Mammary epithelial cell (primary cell): Measurements from ENCODE around the gene TJP2.

ENCODE experiments used
- EZH2 ChIP-seq: IDR thresholded peaks from 2 replicates; pipeline ENCODE4 v1.6.1; 2012; ENCODE audit warnings: low read length, inconsistent platforms, borderline replicate concordance
- TF ChIP-seq, protein P1 (sequence below), 2 donors: IDR thresholded peaks in 1 of 2; conservative IDR thresholded peaks in 1 of 2; 2 replicates each; pipeline ENCODE4 v1.5.1; 2011 to 2012; ENCODE audit warnings: inconsistent platforms in 2 of 2, low read length in 2 of 2, mild to moderate bottlenecking in 2 of 2, control low read depth in 1 of 2, low read depth in 1 of 2; ENCODE audit not compliant: insufficient read depth in 1 of 2; ENCODE audit errors: extremely low read depth in 1 of 2

- TF ChIP-seq, protein P1, sequence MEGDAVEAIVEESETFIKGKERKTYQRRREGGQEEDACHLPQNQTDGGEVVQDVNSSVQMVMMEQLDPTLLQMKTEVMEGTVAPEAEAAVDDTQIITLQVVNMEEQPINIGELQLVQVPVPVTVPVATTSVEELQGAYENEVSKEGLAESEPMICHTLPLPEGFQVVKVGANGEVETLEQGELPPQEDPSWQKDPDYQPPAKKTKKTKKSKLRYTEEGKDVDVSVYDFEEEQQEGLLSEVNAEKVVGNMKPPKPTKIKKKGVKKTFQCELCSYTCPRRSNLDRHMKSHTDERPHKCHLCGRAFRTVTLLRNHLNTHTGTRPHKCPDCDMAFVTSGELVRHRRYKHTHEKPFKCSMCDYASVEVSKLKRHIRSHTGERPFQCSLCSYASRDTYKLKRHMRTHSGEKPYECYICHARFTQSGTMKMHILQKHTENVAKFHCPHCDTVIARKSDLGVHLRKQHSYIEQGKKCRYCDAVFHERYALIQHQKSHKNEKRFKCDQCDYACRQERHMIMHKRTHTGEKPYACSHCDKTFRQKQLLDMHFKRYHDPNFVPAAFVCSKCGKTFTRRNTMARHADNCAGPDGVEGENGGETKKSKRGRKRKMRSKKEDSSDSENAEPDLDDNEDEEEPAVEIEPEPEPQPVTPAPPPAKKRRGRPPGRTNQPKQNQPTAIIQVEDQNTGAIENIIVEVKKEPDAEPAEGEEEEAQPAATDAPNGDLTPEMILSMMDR (conservative IDR thresholded peaks at IDR 0.05 in 1 of 2, IDR thresholded peaks at IDR 0.05 in 1 of 2; ENCODE audit: extremely low read depth in 1 of 2, insufficient read depth in 1 of 2, low read depth in 1 of 2, low read length in 2 of 2): no peak
- no peak for TF ChIP-seq EZH2
Measured at GRCh38 chr9:69295872-69296552, 121.9 kb downstream of the TJP2 start.
